Measurements from ENCODE around the gene PRPF19.

PRPF19 gene

GRCh38 chr11:60921259-60921658, 14.9 kb upstream of the PRPF19 start:
- DNase-seq = no peak
- Histone ChIP-seq H3K4me2 (ENCODE audit: insufficient read depth, low read length) (no peak overlapping the region), H3K27ac (ENCODE audit: low read length) (no peak overlapping the region), H3K4me3 (ENCODE audit: low read depth in 1 of 2, low read length in 2 of 2) (no peak overlapping the region), H3K79me2 (ENCODE audit: insufficient read depth, low read length) (peaks cover 33% of the 10 kb centered on the region), H3K4me1 (ENCODE audit: insufficient read depth, low read length) (peaks cover 10% of the 10 kb centered on the region), H2AFZ (ENCODE audit: low read depth, low read length) (no peak overlapping the region), H3K9me3 (ENCODE audit: insufficient read depth, low read length, severe bottlenecking) (no peaks in the 10 kb centered on the region), H4K20me1 (ENCODE audit: insufficient read depth, low read length) (peaks cover 75% of the 10 kb centered on the region), H3K36me3 (ENCODE audit: insufficient read depth, low read length) (peaks cover 59% of the 10 kb centered on the region), H3K9ac (ENCODE audit: low read depth, low read length) (no peak overlapping the region), H3K27me3 (ENCODE audit: insufficient read depth, low read length, poor library complexity) (no peaks in the 10 kb centered on the region)
- ATAC-seq (ENCODE audit: insufficient read depth, low read depth) = no peak
- TF ChIP-seq EZH2 (IDR thresholded peaks at IDR 0.05; ENCODE audit: borderline replicate concordance, low read depth, low read length, severe bottlenecking) (no peak), CTCF (IDR thresholded peaks at IDR 0.05; ENCODE audit: borderline replicate concordance, extremely low read depth, low read length, poor library complexity, severe bottlenecking) (no peak)

GRCh38 chr11:60919956-60920355, 13.6 kb upstream of the PRPF19 start:
- H3K27ac ChIP-seq (ENCODE audit: low read length) = no peak overlapping the region
- no peak overlapping the region for H3K4me3 ChIP-seq (ENCODE audit: low read depth in 1 of 2, low read length in 2 of 2)
- peaks cover 22% of the 10 kb centered on the region for H3K4me1 ChIP-seq (ENCODE audit: insufficient read depth, low read length)
- no peak overlapping the region for H2AFZ ChIP-seq (ENCODE audit: low read depth, low read length)
- peaks cover 81% of the 10 kb centered on the region for H4K20me1 ChIP-seq (ENCODE audit: insufficient read depth, low read length)
- peaks cover 46% of the 10 kb centered on the region for H3K79me2 ChIP-seq (ENCODE audit: insufficient read depth, low read length)
- H3K9me3 ChIP-seq (ENCODE audit: insufficient read depth, low read length, severe bottlenecking) = no peaks in the 10 kb centered on the region
- no peak for ATAC-seq (ENCODE audit: insufficient read depth, low read depth)
- no peak overlapping the region for H3K9ac ChIP-seq (ENCODE audit: low read depth, low read length)
- no peaks in the 10 kb centered on the region for H3K27me3 ChIP-seq (ENCODE audit: insufficient read depth, low read length, poor library complexity)
- H3K36me3 ChIP-seq (ENCODE audit: insufficient read depth, low read length) = peaks cover 64% of the 10 kb centered on the region
- no peak for DNase-seq
- no peak for TF ChIP-seq CTCF (IDR thresholded peaks at IDR 0.05; ENCODE audit: borderline replicate concordance, extremely low read depth, low read length, poor library complexity, severe bottlenecking)
- TF ChIP-seq EZH2 (IDR thresholded peaks at IDR 0.05; ENCODE audit: borderline replicate concordance, low read depth, low read length, severe bottlenecking) = no peak
- no peak overlapping the region for H3K4me2 ChIP-seq (ENCODE audit: insufficient read depth, low read length)

GRCh38 chr11:60919320-60919719, 12.9 kb upstream of the PRPF19 start:
- Histone ChIP-seq H3K9ac (ENCODE audit: low read depth, low read length) (no peak overlapping the region), H3K4me3 (ENCODE audit: low read depth in 1 of 2, low read length in 2 of 2) (no peak overlapping the region), H3K27ac (ENCODE audit: low read length) (no peak overlapping the region), H2AFZ (ENCODE audit: low read depth, low read length) (no peak overlapping the region), H3K27me3 (ENCODE audit: insufficient read depth, low read length, poor library complexity) (no peaks in the 10 kb centered on the region), H3K4me2 (ENCODE audit: insufficient read depth, low read length) (no peak overlapping the region), H4K20me1 (ENCODE audit: insufficient read depth, low read length) (peaks cover 85% of the 10 kb centered on the region), H3K36me3 (ENCODE audit: insufficient read depth, low read length) (peaks cover 64% of the 10 kb centered on the region), H3K79me2 (ENCODE audit: insufficient read depth, low read length) (peaks cover 52% of the 10 kb centered on the region), H3K9me3 (ENCODE audit: insufficient read depth, low read length, severe bottlenecking) (no peaks in the 10 kb centered on the region), H3K4me1 (ENCODE audit: insufficient read depth, low read length) (peaks cover 27% of the 10 kb centered on the region)
- DNase-seq = no peak
- ATAC-seq (ENCODE audit: insufficient read depth, low read depth) = no peak
- TF ChIP-seq EZH2 (IDR thresholded peaks at IDR 0.05; ENCODE audit: borderline replicate concordance, low read depth, low read length, severe bottlenecking) = no peak
- TF ChIP-seq CTCF (IDR thresholded peaks at IDR 0.05; ENCODE audit: borderline replicate concordance, extremely low read depth, low read length, poor library complexity, severe bottlenecking) = no peak

- H3K79me2 ChIP-seq (ENCODE audit: insufficient read depth, low read length) = peaks cover 57% of the 10 kb centered on the region
- no peaks in the 10 kb centered on the region for H3K9me3 ChIP-seq (ENCODE audit: insufficient read depth, low read length, severe bottlenecking)
- H3K27ac ChIP-seq (ENCODE audit: low read length) = no peak overlapping the region
- no peaks in the 10 kb centered on the region for H3K27me3 ChIP-seq (ENCODE audit: insufficient read depth, low read length, poor library complexity)
- H3K36me3 ChIP-seq (ENCODE audit: insufficient read depth, low read length) = peaks cover 64% of the 10 kb centered on the region
- no peak for TF ChIP-seq CTCF (IDR thresholded peaks at IDR 0.05; ENCODE audit: borderline replicate concordance, extremely low read depth, low read length, poor library complexity, severe bottlenecking)
- no peak for TF ChIP-seq EZH2 (IDR thresholded peaks at IDR 0.05; ENCODE audit: borderline replicate concordance, low read depth, low read length, severe bottlenecking)
- H4K20me1 ChIP-seq (ENCODE audit: insufficient read depth, low read length) = peaks cover 85% of the 10 kb centered on the region
- H2AFZ ChIP-seq (ENCODE audit: low read depth, low read length) = no peak overlapping the region
- H3K9ac ChIP-seq (ENCODE audit: low read depth, low read length) = no peak overlapping the region
- ATAC-seq (ENCODE audit: insufficient read depth, low read depth) (no peak), DNase-seq (no peak)
- peaks cover 27% of the 10 kb centered on the region for H3K4me1 ChIP-seq (ENCODE audit: insufficient read depth, low read length)
- H3K4me2 ChIP-seq (ENCODE audit: insufficient read depth, low read length) = no peak overlapping the region
- no peak overlapping the region for H3K4me3 ChIP-seq (ENCODE audit: low read depth in 1 of 2, low read length in 2 of 2)
These were observed 12.5 kb upstream of the PRPF19 start for GRCh38 chr11:60918939-60919265.

All from DND-41 (cell line).